HEK293 (cell line): ENCODE results near the gene ZGLP1.

Experiments used
- CTCF ChIA-PET: fragments of 350-600 bp; formaldehyde crosslinking; extraction: SDS; loops from one replicate; lab custom pipeline; 2021; ENCODE audit warnings: antibody characterized with exemption; lab: Yijun Ruan, JAX
- POLR2A ChIA-PET: fragments of 300-600 bp; formaldehyde crosslinking; extraction: SDS; loops from one replicate; lab custom pipeline; 2020; ENCODE audit warnings: antibody characterized with exemption, inconsistent platforms; lab: Yijun Ruan, JAX
- H3K27ac ChIP-seq: fragments of 200-500 bp; sonication (Bioruptor generic); 2 replicates; pipeline ENCODE4 v1.5.1; 2014; ENCODE audit warnings: low read depth, low read length, control low read depth, inconsistent platforms; ENCODE audit errors: extremely low read depth
- H3K36me3 ChIP-seq, 2 experiments: fragments of 200-500 bp in 1 of 2; sonication (Bioruptor generic) in 1 of 2; 1 replicate in 1 of 2; 2 replicates in 1 of 2; pipeline ENCODE4 v1.5.1; 2014 to 2017; ENCODE audit warnings: inconsistent platforms in 2 of 2, low read length in 2 of 2; ENCODE audit not compliant: control insufficient read depth in 2 of 2, insufficient read depth in 1 of 2
- H3K4me1 ChIP-seq: fragments of 200-500 bp; sonication (Bioruptor generic); 2 replicates; pipeline ENCODE4 v1.5.1; 2014; ENCODE audit warnings: mild to moderate bottlenecking, low read length, inconsistent platforms; ENCODE audit not compliant: control insufficient read depth, insufficient read depth
- H3K4me3 ChIP-seq: 2 replicates; pipeline ENCODE4 v1.5.1; 2011; ENCODE audit warnings: low read depth, mild to moderate bottlenecking, control low read depth, low read length, moderate library complexity
- H3K9me3 ChIP-seq: fragments of 200-500 bp; sonication (Bioruptor generic); 2 replicates; pipeline ENCODE4 v1.5.1; 2014; ENCODE audit warnings: low read depth, low read length, inconsistent platforms; ENCODE audit not compliant: control insufficient read depth, insufficient read depth
- ZBTB17 ChIP-seq: fragments of 450-650 bp; formaldehyde crosslinking; IDR thresholded peaks from 2 replicates; pipeline ENCODE4 v1.5.1; 2016; ENCODE audit warnings: missing biosample characterization, missing genetic modification characterization
- ZBTB7A ChIP-seq: fragments of 450-650 bp; formaldehyde crosslinking; IDR thresholded peaks from 2 replicates; pipeline ENCODE4 v1.5.1; 2016; ENCODE audit warnings: low read depth, missing biosample characterization, missing genetic modification characterization
- ZFP37 ChIP-seq: fragments of 450-650 bp; formaldehyde crosslinking; IDR thresholded peaks from 2 replicates; pipeline ENCODE4 v1.5.1; 2016; ENCODE audit warnings: missing biosample characterization, missing genetic modification characterization
- ZNF10 ChIP-seq: fragments of 450-650 bp; formaldehyde crosslinking; IDR thresholded peaks from 2 replicates; pipeline ENCODE4 v1.5.1; 2017; ENCODE audit warnings: missing biosample characterization, missing genetic modification characterization
- ZNF121 ChIP-seq: fragments of 450-650 bp; formaldehyde crosslinking; IDR thresholded peaks from 2 replicates; pipeline ENCODE4 v1.5.1; 2016; ENCODE audit warnings: missing biosample characterization, missing genetic modification characterization
- ZNF157 ChIP-seq: fragments of 450-650 bp; formaldehyde crosslinking; IDR thresholded peaks from 2 replicates; pipeline ENCODE4 v1.5.1; 2016; ENCODE audit warnings: missing biosample characterization, missing genetic modification characterization
- ZNF174 ChIP-seq: fragments of 450-650 bp; formaldehyde crosslinking; IDR thresholded peaks from 2 replicates; pipeline ENCODE4 v1.5.0; 2017; ENCODE audit warnings: missing biosample characterization, mild to moderate bottlenecking, missing genetic modification characterization
- ZNF214 ChIP-seq: fragments of 450-650 bp; formaldehyde crosslinking; IDR thresholded peaks from 2 replicates; pipeline ENCODE4 v1.5.1; 2017; ENCODE audit warnings: missing biosample characterization, mild to moderate bottlenecking, missing genetic modification characterization, borderline replicate concordance
- ZNF473 ChIP-seq: fragments of 450-650 bp; formaldehyde crosslinking; IDR thresholded peaks from 2 replicates; pipeline ENCODE4 v1.5.1; 2017; ENCODE audit warnings: missing biosample characterization, missing genetic modification characterization
- ZNF48 ChIP-seq: fragments of 450-650 bp; formaldehyde crosslinking; IDR thresholded peaks from 2 replicates; pipeline ENCODE4 v1.5.1; 2016; ENCODE audit warnings: missing biosample characterization, missing genetic modification characterization
- ZNF76 ChIP-seq: fragments of 450-650 bp; formaldehyde crosslinking; IDR thresholded peaks from 2 replicates; pipeline ENCODE4; 2016; ENCODE audit warnings: low read depth, missing biosample characterization, missing genetic modification characterization, borderline replicate concordance
- ZNF776 ChIP-seq: fragments of 450-650 bp; formaldehyde crosslinking; IDR thresholded peaks from 2 replicates; pipeline ENCODE4 v1.5.0; 2017; ENCODE audit warnings: missing biosample characterization, missing genetic modification characterization, borderline replicate concordance
- ZNF830 ChIP-seq: fragments of 450-650 bp; IDR thresholded peaks from 2 replicates; pipeline ENCODE4 v1.5.0; 2018; ENCODE audit warnings: missing biosample characterization, missing genetic modification characterization, low read depth, mild to moderate bottlenecking, moderate library complexity
- ZSCAN30 ChIP-seq: fragments of 450-650 bp; IDR thresholded peaks from 2 replicates; pipeline ENCODE4 v1.5.1; 2018; ENCODE audit warnings: missing biosample characterization, mild to moderate bottlenecking, missing genetic modification characterization, moderate library complexity
- TF ChIP-seq, protein P1 (sequence below): fragments of 450-650 bp; IDR thresholded peaks from 2 replicates; pipeline ENCODE4 v1.5.1; 2018; ENCODE audit warnings: missing biosample characterization, mild to moderate bottlenecking, missing genetic modification characterization
- TF ChIP-seq, protein P2 (sequence below): fragments of 450-650 bp; formaldehyde crosslinking; IDR thresholded peaks from 2 replicates; pipeline ENCODE4 v1.5.1; 2016; ENCODE audit warnings: missing biosample characterization, missing genetic modification characterization
- TF ChIP-seq, protein P3 (sequence below): fragments of 450-650 bp; formaldehyde crosslinking; IDR thresholded peaks from 2 replicates; pipeline ENCODE4 v1.5.1; 2016; ENCODE audit warnings: missing biosample characterization, missing genetic modification characterization
- TF ChIP-seq, protein P4 (sequence below): fragments of 450-650 bp; formaldehyde crosslinking; IDR thresholded peaks from 2 replicates; pipeline ENCODE4 v1.5.1; 2016; ENCODE audit warnings: missing biosample characterization, missing genetic modification characterization

The ZGLP1 gene

DNA sequence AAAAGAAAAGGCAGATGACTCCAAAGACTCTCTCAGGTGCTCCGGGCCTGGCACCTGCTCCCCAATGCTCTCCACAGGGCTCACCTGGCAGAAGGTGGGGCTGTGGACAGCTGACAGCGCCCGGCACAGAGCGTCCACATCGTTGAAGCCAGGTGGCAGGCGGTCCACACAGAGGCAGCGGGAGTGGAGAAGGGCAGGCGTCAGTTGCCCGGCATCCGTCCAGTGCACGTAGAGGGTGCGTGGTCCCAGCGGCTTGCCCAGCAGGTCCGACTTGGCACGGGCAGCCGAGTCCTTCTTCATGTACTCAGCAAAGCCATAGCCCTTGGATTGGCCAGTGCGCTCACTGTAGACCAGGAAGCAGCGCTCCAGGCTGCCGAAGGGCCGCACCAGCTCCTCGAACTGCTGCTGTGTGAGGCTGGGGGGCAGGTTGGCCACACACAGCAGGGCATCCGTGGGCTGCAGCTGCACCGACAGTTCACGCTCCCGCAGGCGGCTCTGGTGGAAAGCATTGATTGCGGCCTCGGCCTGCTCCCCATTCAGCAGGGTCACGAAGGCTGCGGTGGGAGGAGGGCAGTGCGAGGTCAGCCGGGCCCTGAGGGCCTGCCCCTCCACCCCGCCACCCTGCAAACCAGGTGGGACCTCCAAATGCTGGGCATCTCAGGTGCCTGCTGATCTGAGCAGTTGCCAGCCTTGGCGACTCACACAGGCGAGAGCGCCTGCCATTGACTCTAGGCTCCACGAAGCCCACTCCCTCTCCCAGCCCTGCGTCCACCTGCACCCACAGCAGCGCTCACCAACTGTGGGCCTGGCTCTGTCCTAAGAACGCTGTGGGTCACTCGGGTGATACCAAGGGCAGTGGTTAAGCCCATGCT is 19.2 kb upstream of the ZGLP1 start (continued):
- TF ChIP-seq ZNF121 (tag by site-specific recombination) (no peak), ZNF76 (tag by site-specific recombination) (no peak), ZNF830 (tag by site-specific recombination) (no peak), ZSCAN30 (tag by site-specific recombination) (no peak), ZNF473 (tag by site-specific recombination) (no peak), ZBTB17 (tag by site-specific recombination) (no peak)

DNA sequence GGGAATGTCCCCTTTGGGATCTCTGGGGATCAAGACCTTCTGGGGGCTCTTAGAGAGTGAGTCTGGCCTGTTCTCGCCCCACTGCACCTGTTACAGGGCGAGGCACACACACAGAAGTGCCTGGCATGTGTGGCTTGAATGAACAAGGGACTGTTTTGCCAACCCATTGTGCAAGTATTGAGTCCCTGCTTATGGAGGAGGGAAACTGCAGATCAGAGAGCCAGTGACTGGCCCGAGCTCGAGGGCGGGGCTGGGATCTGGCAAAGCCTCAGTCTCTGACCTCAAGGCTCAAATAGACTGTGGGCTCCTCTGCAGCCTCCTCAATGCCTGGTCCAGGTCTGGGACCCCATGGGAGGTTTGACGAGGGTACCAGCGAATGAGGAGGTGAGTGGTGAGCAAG is 18.2 kb upstream of the ZGLP1 start:
- H3K27ac ChIP-seq, result no peak overlapping the region
- TF ChIP-seq, protein P1, sequence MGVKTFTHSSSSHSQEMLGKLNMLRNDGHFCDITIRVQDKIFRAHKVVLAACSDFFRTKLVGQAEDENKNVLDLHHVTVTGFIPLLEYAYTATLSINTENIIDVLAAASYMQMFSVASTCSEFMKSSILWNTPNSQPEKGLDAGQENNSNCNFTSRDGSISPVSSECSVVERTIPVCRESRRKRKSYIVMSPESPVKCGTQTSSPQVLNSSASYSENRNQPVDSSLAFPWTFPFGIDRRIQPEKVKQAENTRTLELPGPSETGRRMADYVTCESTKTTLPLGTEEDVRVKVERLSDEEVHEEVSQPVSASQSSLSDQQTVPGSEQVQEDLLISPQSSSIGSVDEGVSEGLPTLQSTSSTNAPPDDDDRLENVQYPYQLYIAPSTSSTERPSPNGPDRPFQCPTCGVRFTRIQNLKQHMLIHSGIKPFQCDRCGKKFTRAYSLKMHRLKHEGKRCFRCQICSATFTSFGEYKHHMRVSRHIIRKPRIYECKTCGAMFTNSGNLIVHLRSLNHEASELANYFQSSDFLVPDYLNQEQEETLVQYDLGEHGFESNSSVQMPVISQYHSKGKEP, result no peak
- TF ChIP-seq, protein P2, sequence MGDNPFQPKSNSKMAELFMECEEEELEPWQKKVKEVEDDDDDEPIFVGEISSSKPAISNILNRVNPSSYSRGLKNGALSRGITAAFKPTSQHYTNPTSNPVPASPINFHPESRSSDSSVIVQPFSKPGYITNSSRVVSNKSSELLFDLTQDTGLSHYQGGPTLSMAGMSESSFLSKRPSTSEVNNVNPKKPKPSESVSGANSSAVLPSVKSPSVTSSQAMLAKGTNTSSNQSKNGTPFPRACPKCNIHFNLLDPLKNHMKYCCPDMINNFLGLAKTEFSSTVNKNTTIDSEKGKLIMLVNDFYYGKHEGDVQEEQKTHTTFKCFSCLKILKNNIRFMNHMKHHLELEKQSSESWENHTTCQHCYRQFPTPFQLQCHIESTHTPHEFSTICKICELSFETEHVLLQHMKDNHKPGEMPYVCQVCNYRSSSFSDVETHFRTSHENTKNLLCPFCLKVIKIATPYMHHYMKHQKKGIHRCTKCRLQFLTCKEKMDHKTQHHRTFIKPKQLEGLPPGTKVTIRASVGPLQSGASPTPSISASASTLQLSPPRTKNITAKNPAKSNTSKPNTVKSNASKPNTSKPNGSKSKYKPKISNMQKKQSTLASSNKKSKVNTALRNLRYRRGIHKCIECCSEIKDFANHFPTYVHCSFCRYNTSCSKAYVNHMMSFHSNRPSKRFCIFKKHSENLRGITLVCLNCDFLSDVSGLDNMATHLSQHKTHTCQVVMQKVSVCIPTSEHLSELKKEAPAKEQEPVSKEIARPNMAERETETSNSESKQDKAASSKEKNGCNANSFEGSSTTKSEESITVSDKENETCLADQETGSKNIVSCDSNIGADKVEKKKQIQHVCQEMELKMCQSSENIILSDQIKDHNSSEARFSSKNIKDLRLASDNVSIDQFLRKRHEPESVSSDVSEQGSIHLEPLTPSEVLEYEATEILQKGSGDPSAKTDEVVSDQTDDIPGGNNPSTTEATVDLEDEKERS (tag by site-specific recombination), result no peak
- TF ChIP-seq ZNF473 (tag by site-specific recombination), result no peak
- no peak for TF ChIP-seq ZFP37
- no peak for TF ChIP-seq ZNF776 (tag by site-specific recombination)
- no peak for TF ChIP-seq ZBTB7A (tag by site-specific recombination)
- TF ChIP-seq, protein P3, sequence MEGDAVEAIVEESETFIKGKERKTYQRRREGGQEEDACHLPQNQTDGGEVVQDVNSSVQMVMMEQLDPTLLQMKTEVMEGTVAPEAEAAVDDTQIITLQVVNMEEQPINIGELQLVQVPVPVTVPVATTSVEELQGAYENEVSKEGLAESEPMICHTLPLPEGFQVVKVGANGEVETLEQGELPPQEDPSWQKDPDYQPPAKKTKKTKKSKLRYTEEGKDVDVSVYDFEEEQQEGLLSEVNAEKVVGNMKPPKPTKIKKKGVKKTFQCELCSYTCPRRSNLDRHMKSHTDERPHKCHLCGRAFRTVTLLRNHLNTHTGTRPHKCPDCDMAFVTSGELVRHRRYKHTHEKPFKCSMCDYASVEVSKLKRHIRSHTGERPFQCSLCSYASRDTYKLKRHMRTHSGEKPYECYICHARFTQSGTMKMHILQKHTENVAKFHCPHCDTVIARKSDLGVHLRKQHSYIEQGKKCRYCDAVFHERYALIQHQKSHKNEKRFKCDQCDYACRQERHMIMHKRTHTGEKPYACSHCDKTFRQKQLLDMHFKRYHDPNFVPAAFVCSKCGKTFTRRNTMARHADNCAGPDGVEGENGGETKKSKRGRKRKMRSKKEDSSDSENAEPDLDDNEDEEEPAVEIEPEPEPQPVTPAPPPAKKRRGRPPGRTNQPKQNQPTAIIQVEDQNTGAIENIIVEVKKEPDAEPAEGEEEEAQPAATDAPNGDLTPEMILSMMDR (tag by site-specific recombination), result no peak
- TF ChIP-seq ZNF48, result no peak
- TF ChIP-seq ZNF10 (tag by site-specific recombination), result no peak
- no peak for TF ChIP-seq ZNF174
- TF ChIP-seq, protein P4, sequence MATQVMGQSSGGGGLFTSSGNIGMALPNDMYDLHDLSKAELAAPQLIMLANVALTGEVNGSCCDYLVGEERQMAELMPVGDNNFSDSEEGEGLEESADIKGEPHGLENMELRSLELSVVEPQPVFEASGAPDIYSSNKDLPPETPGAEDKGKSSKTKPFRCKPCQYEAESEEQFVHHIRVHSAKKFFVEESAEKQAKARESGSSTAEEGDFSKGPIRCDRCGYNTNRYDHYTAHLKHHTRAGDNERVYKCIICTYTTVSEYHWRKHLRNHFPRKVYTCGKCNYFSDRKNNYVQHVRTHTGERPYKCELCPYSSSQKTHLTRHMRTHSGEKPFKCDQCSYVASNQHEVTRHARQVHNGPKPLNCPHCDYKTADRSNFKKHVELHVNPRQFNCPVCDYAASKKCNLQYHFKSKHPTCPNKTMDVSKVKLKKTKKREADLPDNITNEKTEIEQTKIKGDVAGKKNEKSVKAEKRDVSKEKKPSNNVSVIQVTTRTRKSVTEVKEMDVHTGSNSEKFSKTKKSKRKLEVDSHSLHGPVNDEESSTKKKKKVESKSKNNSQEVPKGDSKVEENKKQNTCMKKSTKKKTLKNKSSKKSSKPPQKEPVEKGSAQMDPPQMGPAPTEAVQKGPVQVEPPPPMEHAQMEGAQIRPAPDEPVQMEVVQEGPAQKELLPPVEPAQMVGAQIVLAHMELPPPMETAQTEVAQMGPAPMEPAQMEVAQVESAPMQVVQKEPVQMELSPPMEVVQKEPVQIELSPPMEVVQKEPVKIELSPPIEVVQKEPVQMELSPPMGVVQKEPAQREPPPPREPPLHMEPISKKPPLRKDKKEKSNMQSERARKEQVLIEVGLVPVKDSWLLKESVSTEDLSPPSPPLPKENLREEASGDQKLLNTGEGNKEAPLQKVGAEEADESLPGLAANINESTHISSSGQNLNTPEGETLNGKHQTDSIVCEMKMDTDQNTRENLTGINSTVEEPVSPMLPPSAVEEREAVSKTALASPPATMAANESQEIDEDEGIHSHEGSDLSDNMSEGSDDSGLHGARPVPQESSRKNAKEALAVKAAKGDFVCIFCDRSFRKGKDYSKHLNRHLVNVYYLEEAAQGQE, result no peak
- TF ChIP-seq ZNF214, result no peak
- TF ChIP-seq ZNF157, result no peak
- TF ChIP-seq, all 188 proteins: peak for 0
- H3K9me3 ChIP-seq, result no peaks in the 10 kb centered on the region
- no peak overlapping the region for H3K4me3 ChIP-seq
- no peaks in the 10 kb centered on the region for H3K4me1 ChIP-seq
- ChIA-PET POLR2A (interaction anchor here (0.7 kb wide), 1 partner anchor 569 kb away, joined by 3 read pairs; no protein-coding TSS in a partner anchor), CTCF (interaction anchor here (1.0 to 1.1 kb wide), 2 partner anchors 22 to 61 kb away, joined by 3 read pairs; no protein-coding TSS in a partner anchor)
- peaks cover 43 to 90% of the 10 kb centered on the region in 2 experiments; a peak in 2 of 3 replicates for H3K36me3 ChIP-seq
